Activated CD4-positive, CD25-positive, alpha-beta regulatory T cell treated with anti-CD3 and anti-CD28 coated beads, Interleukin-2, amount 50 U/mL, for 24 hours (primary cell): ENCODE results near the gene SNX1.
"Not testable (repeated sequence)": the region's sequence is repeated elsewhere in the genome, so short reads cannot be mapped to it uniquely, and the experiment has no call there.

ENCODE experiments used
- ATAC-seq, 2 donors: fragments of 150-1000 bp; cut with Tn5 transposase; one replicate each; pipeline ENCODE4 v1.10.0; 2021; ENCODE audit warnings: mild to moderate bottlenecking in 1 of 2, moderate library complexity in 1 of 2

Gene SNX1

GRCh38 chr15:64120322-64120721 is 24.5 kb downstream of the SNX1 start:
- not testable (repeated sequence) for ATAC-seq

DNA sequence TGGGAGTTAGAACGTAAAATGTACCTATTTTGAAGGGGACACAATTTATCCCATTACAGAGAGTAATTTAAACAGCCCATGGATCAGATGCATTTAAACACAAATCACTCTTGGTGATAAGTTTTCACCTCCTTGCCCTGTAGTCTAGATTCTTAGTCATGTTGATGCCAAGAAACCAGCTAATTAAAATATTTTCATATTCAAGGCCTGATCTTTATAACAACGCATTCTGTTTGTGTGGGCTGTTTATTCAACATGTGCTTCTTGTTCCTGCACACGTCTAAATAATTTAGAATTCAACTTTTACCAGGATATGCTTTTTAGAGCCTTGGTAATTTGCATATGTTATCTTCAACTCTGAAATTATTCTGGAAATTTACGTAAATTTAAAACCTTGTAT is 25.8 kb downstream of the SNX1 start:
- no peak for ATAC-seq

DNA sequence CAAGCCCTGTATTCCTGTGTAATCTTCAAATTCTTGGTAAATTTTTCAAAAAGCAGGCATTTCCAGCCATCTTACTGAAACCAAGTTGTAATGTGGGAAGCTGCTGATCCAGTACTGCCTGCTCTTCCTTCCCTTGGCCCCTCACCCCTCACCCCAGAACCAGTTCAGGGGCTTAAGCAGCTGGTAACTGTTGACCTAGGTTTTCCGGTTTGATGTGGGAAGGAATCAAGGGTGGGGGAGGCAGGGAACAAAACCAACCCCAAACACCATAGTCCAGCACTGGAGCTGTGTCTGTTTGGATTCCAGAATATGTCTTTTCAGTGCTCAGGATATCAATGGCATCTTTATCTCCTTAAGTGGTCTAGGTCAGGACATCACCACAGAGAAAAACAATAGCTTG is 26.7 kb downstream of the SNX1 start:
- no peak for ATAC-seq

- ATAC-seq = no peak
These were observed 27.2 kb downstream of the SNX1 start for GRCh38 chr15:64122936-64123351.

GRCh38 chr15:64125978-64126377 is 30.2 kb downstream of the SNX1 start:
- no peak for ATAC-seq

DNA sequence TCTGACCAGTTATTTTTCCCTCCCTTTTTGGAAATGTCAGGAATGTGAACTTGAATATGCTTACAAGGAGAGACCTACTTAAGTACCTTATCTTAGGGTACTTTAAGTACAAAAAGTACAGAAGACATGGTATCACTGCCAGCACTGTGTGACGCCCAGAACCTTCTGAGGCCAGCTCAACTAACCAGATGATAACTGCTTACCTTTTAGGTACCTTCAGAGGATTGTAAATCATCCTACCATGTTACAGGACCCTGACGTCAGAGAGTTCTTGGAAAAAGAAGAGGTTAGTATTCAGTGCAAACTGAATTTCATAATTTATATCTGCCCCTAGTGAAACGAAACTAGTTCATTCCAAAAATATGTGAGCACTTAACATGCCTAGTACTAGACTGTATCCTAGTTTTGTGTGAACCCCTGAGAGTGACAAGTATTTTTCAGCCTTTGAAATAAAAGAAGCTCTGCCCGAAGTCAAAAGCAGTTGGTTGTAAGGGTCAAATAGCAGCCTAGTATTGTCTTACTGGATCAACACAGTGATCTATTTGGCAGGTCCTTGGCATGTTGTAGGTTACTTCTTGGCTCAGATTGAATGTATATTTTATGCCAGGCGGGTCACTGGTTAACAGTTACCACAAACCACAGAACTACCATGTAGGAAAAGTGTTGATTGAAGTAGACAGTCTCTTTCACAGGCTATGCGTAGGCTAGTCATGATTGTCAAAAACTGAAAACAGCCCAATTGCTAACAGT is 31.9 kb downstream of the SNX1 start:
- no peak for ATAC-seq

- no peak for ATAC-seq
These were observed 34.4 kb downstream of the SNX1 start for GRCh38 chr15:64130159-64130558.

- no peak for ATAC-seq
These were observed 35.8 kb downstream of the SNX1 start for GRCh38 chr15:64131547-64131946.

GRCh38 chr15:64132217-64132616 is 36.4 kb downstream of the SNX1 start:
- ATAC-seq = no peak

DNA sequence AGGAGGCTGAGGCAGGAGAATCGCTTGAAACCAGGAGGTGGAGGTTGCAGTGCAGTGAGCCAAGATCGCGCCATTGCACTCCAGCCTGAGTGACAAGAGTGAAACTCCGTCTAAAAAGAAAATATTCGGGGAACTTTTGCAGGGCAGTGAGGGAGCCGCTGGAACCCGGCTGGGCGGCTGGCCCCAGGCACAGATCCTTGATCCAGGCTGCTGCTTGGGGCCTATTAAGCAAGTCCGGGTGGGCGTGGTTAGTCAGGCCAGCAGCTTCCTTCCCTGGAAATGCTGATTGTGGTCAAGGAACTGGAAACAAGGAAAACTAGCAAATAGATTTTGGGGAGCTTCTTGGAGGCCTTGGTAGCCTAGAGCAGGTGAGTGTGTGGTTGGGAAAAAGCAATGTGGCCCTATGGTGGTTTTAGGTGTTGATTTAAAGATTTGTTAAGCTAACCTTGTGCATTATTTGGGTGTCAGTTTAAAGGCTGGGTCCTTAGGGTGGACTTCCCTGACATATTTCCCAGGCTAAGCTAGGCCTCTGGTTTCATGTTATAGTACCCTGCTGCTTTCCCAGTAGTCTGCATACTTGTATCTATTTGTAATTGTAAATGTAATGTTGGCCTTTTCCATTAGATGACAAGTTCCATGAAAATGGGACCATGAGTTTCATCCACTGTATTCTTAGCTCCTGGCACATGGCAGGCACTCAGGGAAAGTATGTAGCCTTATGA is 38.0 kb downstream of the SNX1 start:
- ATAC-seq = no peak

GRCh38 chr15:64134345-64134829 is 38.6 kb downstream of the SNX1 start:
- no peak for ATAC-seq

DNA sequence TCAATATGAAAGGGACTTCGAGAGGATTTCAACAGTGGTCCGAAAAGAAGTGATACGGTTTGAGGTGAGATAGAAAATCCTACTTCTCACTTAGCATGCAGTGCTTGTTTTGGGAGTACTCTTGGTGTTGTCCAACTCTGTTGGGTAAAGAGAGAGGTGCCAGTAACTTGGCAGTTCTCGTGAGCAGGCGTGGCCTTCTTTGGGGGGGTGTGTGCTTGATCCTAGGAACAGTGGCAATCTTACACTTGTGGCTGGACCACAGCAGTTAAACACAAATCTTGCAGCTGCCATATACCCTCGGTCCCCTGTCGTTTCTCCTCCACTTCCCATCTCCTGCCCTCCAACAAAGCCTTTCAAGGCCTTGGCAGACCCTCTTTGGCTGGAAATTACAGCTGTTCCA is 40.6 kb downstream of the SNX1 start:
- no peak for ATAC-seq

DNA sequence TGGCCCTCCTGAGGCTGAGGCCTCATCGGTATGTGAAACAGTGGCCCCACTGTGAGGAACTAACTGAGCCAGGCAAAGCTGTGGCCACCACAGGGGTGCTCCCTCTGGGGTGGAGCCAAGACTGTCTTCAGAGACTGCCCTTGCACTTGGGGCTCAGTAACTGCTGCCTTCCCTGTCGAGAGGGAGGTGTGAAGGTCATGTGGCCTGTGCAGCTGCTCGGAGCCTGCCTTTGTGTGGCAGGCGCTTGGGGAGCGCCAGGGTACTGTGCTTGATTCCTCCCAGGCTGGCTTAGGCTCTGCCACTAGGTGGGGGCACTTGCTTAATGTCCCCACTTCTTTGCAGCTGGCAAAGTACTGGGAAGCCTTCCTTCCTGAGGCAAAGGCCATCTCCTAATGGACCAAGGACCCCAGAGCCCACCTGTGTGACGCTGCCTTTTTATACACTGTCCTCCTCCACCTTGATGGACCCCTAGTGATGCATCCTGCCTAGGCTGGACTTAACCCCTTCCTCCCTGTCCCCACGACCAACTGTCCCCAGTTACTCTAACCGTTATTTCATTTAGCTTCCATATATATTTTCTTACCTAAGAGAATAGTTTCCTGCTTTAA is 41.5 kb downstream of the SNX1 start:
- ATAC-seq = no peak

GRCh38 chr15:64138331-64138941 is 42.7 kb downstream of the SNX1 start:
- ATAC-seq = no peak

DNA sequence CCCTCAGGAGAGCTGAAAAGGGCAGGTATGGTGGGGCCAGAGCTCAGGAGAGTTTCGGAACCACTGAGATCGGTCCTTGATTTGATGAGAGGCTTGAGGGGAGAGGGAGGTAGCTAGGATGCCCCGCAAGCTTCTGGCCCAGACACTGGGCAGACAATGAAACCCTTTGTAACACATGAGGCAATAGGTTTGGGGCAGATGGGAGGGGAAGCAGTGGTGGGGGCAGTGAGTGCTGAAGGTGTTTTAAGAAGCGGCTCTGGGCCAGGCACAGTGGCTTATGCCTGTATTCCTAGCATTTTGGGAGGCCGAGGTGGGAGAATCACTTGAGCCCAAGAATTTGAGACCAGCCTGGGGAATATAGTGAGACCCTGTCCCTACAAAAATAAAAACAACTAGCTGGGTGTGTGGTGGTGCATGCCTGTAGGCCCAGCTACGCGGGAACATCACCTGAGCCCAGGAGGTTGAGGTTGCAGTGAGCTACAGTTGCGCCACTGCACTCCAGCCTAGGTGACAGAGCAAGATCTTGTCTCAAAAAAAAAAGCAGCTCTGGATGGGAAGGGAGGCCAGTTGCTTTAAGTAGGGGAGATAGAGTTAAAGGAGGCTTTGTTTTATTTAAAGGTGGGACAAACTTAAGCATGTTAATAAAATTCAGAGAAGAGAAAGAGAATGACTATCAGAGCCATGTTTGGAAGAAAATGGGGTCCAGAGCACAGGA is 46.2 kb downstream of the SNX1 start:
- ATAC-seq = no peak

DNA sequence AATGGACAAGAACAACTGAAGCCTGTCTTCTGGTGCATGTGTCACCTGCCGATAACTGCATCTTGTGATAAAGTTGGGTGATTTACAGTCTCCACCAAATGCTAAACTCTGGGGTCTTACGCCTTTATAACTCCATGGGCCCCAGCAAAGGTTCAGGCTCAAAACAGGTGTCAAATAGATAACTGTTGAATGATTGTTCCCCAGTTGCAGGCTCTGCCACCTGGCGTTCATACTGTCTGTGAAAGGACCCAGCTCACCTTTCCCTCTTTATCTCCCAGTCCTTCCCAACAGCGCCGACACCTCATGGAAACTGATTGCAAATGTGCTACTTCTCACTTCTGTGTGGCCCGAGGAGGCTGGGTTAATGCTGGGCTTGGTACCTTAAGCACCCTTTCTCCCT is 47.5 kb downstream of the SNX1 start:
- no peak for ATAC-seq

- ATAC-seq = no peak
These were observed 48.4 kb downstream of the SNX1 start for GRCh38 chr15:64144192-64144564.

DNA sequence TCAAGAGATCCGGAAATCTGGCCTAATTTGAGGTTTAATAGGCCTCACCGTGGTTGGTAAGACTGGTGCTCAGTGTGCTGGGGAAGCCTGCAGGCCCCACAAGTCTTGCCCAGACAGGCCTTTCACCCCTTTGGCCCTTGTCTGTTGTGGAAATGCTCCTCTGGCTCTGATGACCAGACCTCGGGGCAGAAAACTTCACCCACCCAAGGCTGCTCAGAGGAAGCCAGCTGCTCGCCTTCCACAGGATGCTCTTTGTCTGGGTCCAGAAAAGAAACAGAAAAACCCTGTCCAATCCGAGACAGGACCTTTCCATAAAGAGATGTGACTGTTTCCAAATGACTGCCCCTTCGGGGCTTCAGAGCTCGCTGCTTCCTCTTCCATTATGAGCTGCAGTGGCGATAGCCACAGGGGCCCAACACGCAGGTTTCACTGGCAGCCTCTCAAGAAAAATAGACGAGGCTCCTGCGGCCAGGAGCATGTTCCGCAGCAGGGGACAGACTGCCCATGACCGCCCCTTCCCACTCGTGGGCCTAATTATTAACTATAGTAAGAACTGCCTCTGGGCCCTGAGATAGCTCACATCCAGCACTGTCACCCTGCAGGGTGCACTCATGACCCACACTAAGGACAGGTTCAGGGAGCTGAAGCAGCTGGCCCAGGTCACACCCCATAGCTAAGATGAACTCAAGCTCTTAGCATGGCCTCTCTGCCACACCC is 48.9 kb downstream of the SNX1 start:
- ATAC-seq = peak in 1 of 2 donors; percentile 50

- no peak for ATAC-seq
These were observed 50.3 kb downstream of the SNX1 start for GRCh38 chr15:64146041-64146440.

- no peak for ATAC-seq
These were observed 50.7 kb downstream of the SNX1 start for GRCh38 chr15:64146520-64146884.

DNA sequence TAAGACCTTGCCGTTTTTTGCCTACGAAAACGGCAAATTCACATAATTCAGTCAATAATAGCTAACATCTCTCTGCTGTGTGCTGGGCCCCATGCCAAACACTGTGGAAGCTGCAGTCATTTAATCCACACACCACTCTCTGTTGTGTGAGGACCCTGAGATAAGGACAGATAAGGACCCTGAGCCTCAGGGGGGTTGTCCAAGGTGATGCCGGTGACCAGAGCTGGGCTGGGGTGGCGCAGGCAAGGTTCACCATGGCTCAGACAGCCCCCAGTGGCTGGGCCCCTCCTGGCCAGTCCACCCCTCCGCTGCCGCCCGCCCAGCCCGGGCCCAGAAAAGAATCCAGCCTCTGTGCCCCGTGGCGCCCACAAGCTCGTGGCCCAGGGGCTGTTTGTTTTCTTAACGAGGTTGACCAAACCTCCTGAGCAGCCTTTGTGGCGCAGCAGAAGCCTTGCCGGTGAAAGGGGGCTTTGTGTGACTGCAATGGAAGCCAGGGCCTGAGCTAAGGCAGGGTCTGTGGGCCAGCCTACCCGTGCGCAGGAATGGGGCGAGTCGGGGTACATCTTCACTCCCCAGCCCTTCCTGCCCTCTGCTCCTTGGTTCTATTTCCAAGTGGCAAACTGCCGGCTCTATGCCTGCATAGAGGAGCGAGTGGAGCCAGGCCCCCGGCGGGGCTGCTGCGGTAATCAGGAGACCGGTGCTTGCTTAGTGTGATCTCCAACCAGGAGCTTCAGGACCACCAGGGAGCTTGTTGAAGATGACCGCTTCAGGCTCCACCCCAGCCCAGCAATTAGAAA is 51.3 kb downstream of the SNX1 start:
- ATAC-seq = no peak
